HEK293 (cell line): ENCODE data around the gene CWF19L2.
"Not testable (repeated sequence)": the region's sequence is repeated elsewhere in the genome, so short reads cannot be mapped to it uniquely, and the experiment has no call there.

Source experiments
- CTCF ChIA-PET: fragments of 350-600 bp; formaldehyde crosslinking; extraction: SDS; loops from one replicate; lab custom pipeline; 2021; ENCODE audit warnings: antibody characterized with exemption; lab: Yijun Ruan, JAX
- POLR2A ChIA-PET: fragments of 300-600 bp; formaldehyde crosslinking; extraction: SDS; loops from one replicate; lab custom pipeline; 2020; ENCODE audit warnings: antibody characterized with exemption, inconsistent platforms; lab: Yijun Ruan, JAX
- H3K27ac ChIP-seq: fragments of 200-500 bp; sonication (Bioruptor generic); 2 replicates; pipeline ENCODE4 v1.5.1; 2014; ENCODE audit warnings: low read depth, low read length, control low read depth, inconsistent platforms; ENCODE audit errors: extremely low read depth
- H3K36me3 ChIP-seq, 2 experiments: fragments of 200-500 bp in 1 of 2; sonication (Bioruptor generic) in 1 of 2; 1 replicate in 1 of 2; 2 replicates in 1 of 2; pipeline ENCODE4 v1.5.1; 2014 to 2017; ENCODE audit warnings: inconsistent platforms in 2 of 2, low read length in 2 of 2; ENCODE audit not compliant: control insufficient read depth in 2 of 2, insufficient read depth in 1 of 2
- H3K4me1 ChIP-seq: fragments of 200-500 bp; sonication (Bioruptor generic); 2 replicates; pipeline ENCODE4 v1.5.1; 2014; ENCODE audit warnings: mild to moderate bottlenecking, low read length, inconsistent platforms; ENCODE audit not compliant: control insufficient read depth, insufficient read depth
- H3K4me3 ChIP-seq: 2 replicates; pipeline ENCODE4 v1.5.1; 2011; ENCODE audit warnings: low read depth, mild to moderate bottlenecking, control low read depth, low read length, moderate library complexity
- H3K9me3 ChIP-seq: fragments of 200-500 bp; sonication (Bioruptor generic); 2 replicates; pipeline ENCODE4 v1.5.1; 2014; ENCODE audit warnings: low read depth, low read length, inconsistent platforms; ENCODE audit not compliant: control insufficient read depth, insufficient read depth
- FEZF1 ChIP-seq: fragments of 450-650 bp; formaldehyde crosslinking; IDR thresholded peaks from 2 replicates; pipeline ENCODE4 v1.5.1; 2016; ENCODE audit warnings: missing biosample characterization, missing genetic modification characterization
- MEIS1 ChIP-seq: sonication (generic); formaldehyde crosslinking; IDR thresholded peaks from 2 replicates; pipeline ENCODE4 v1.8.1; 2022; ENCODE audit warnings: missing genetic modification reagents, mild to moderate bottlenecking, borderline replicate concordance
- OSR2 ChIP-seq: fragments of 450-650 bp; formaldehyde crosslinking; IDR thresholded peaks from 2 replicates; pipeline ENCODE4 v1.5.1; 2016; ENCODE audit warnings: missing biosample characterization, missing genetic modification characterization
- TCF7L2 ChIP-seq: IDR thresholded peaks from 2 replicates; pipeline ENCODE4 v1.6.1; 2011; ENCODE audit warnings: low read depth, mild to moderate bottlenecking, inconsistent platforms, low read length, moderate library complexity, borderline replicate concordance
- ZFP37 ChIP-seq: fragments of 450-650 bp; formaldehyde crosslinking; IDR thresholded peaks from 2 replicates; pipeline ENCODE4 v1.5.1; 2016; ENCODE audit warnings: missing biosample characterization, missing genetic modification characterization
- ZNF148 ChIP-seq: fragments of 450-650 bp; formaldehyde crosslinking; IDR thresholded peaks from 2 replicates; pipeline ENCODE4 v1.5.0; 2017; ENCODE audit warnings: missing biosample characterization, missing genetic modification characterization, borderline replicate concordance
- ZNF174 ChIP-seq: fragments of 450-650 bp; formaldehyde crosslinking; IDR thresholded peaks from 2 replicates; pipeline ENCODE4 v1.5.0; 2017; ENCODE audit warnings: missing biosample characterization, mild to moderate bottlenecking, missing genetic modification characterization
- ZNF266 ChIP-seq: fragments of 450-650 bp; formaldehyde crosslinking; IDR thresholded peaks from 2 replicates; pipeline ENCODE4 v1.5.1; 2016; ENCODE audit warnings: missing biosample characterization, missing genetic modification characterization, low read depth
- ZNF354C ChIP-seq: fragments of 450-650 bp; formaldehyde crosslinking; IDR thresholded peaks from 2 replicates; pipeline ENCODE4 v1.5.1; 2016; ENCODE audit warnings: missing biosample characterization, missing genetic modification characterization, low read depth, borderline replicate concordance
- ZNF518A ChIP-seq: fragments of 450-650 bp; formaldehyde crosslinking; conservative IDR thresholded peaks from 2 replicates; pipeline ENCODE4 v1.5.1; 2016; ENCODE audit warnings: low read depth, missing biosample characterization, missing genetic modification characterization
- ZNF549 ChIP-seq: fragments of 450-650 bp; IDR thresholded peaks from 2 replicates; pipeline ENCODE4 v1.5.1; 2018; ENCODE audit warnings: missing biosample characterization, missing genetic modification characterization, mild to moderate bottlenecking, inconsistent platforms, moderate library complexity
- ZNF571 ChIP-seq: fragments of 450-650 bp; formaldehyde crosslinking; IDR thresholded peaks from 2 replicates; pipeline ENCODE4 v1.5.0; 2017; ENCODE audit warnings: missing biosample characterization, missing genetic modification characterization
- ZNF701 ChIP-seq: fragments of 450-650 bp; formaldehyde crosslinking; IDR thresholded peaks from 2 replicates; pipeline ENCODE4 v1.5.1; 2016; ENCODE audit warnings: missing biosample characterization, missing genetic modification characterization
- ZNF843 ChIP-seq: fragments of 450-650 bp; formaldehyde crosslinking; IDR thresholded peaks from 2 replicates; pipeline ENCODE4 v1.5.1; 2016; ENCODE audit warnings: missing biosample characterization, missing genetic modification characterization
- ZSCAN16 ChIP-seq: fragments of 450-650 bp; formaldehyde crosslinking; IDR thresholded peaks from 2 replicates; pipeline ENCODE4 v1.5.1; 2016; ENCODE audit warnings: missing biosample characterization, missing genetic modification characterization

Gene CWF19L2

GRCh38 chr11:107468596-107468995, 11.0 kb upstream of the CWF19L2 start:
- H3K4me1 ChIP-seq, result no peaks in the 10 kb centered on the region
- ChIA-PET POLR2A (no interaction called here), CTCF (no interaction called here)
- no peak overlapping the region for H3K4me3 ChIP-seq
- no peak overlapping the region for H3K27ac ChIP-seq
- H3K36me3 ChIP-seq, result no peaks in the 10 kb centered on the region
- H3K9me3 ChIP-seq, result no peaks in the 10 kb centered on the region
- no peak for TF ChIP-seq TCF7L2
- no peak for TF ChIP-seq ZNF266
- TF ChIP-seq ZNF354C (tag by site-specific recombination), result no peak
- no peak for TF ChIP-seq ZNF549 (tag by site-specific recombination)

- ChIA-PET POLR2A (no interaction called here), CTCF (no interaction called here)
- no peak overlapping the region for H3K27ac ChIP-seq
- TF ChIP-seq MEIS1 (no peak), FEZF1 (tag by site-specific recombination) (peak; percentile 21; the same call in 1 of the 2 replicates), OSR2 (peak; percentile 15; the same call in 1 of the 2 replicates), ZNF843 (tag by site-specific recombination) (peak; percentile 73)
- no peaks in the 10 kb centered on the region for H3K4me1 ChIP-seq
- no peaks in the 10 kb centered on the region for H3K36me3 ChIP-seq
- H3K4me3 ChIP-seq, result no peak overlapping the region
- H3K9me3 ChIP-seq, result no peaks in the 10 kb centered on the region
These were observed 10.1 kb upstream of the CWF19L2 start for GRCh38 chr11:107467696-107468095.

- H3K36me3 ChIP-seq, H3K9me3 ChIP-seq, CTCF ChIA-PET, H3K4me1 ChIP-seq, H3K4me3 ChIP-seq, POLR2A ChIA-PET, H3K27ac ChIP-seq: not testable (repeated sequence)
These were observed 8.7 kb upstream of the CWF19L2 start for GRCh38 chr11:107466275-107466866.

GRCh38 chr11:107457205-107457557, 444 bp downstream of the CWF19L2 start:
- Histone ChIP-seq H3K9me3 (no peaks in the 10 kb centered on the region), H3K4me3 (peak overlapping the region; percentile 92), H3K4me1 (no peaks in the 10 kb centered on the region), H3K36me3 (peaks cover 7 to 28% of the 10 kb centered on the region in 2 experiments; a peak in 2 of 3 replicates), H3K27ac (peak overlapping the region; percentile 24; the same call in 1 of the 2 replicates)
- ChIA-PET CTCF (interaction anchor here (0.5 kb wide), 1 partner anchor 1210 kb away, joined by 3 read pairs; no protein-coding TSS in a partner anchor), POLR2A (interaction anchor here (1.0 kb wide), 1 partner anchor 9 kb away, joined by 3 read pairs; no protein-coding TSS in a partner anchor)
- TF ChIP-seq ZNF148 (tag by site-specific recombination) (no peak), ZSCAN16 (tag by site-specific recombination) (no peak)

GRCh38 chr11:107453594-107454286, 3.9 kb downstream of the CWF19L2 start:
- ChIA-PET CTCF (interaction anchor here (0.6 kb wide), 1 partner anchor 199 kb away, joined by 3 read pairs; no protein-coding TSS in a partner anchor), POLR2A (no interaction called here)
- Histone ChIP-seq H3K4me1 (no peaks in the 10 kb centered on the region), H3K9me3 (no peaks in the 10 kb centered on the region), H3K27ac (no peak overlapping the region), H3K36me3 (peaks cover 7 to 32% of the 10 kb centered on the region in 2 experiments; a peak in 2 of 3 replicates)
- TF ChIP-seq ZNF174 (tag by site-specific recombination) (no peak), ZNF571 (tag by site-specific recombination) (no peak), ZNF701 (tag by site-specific recombination) (no peak), ZFP37 (tag by site-specific recombination) (no peak), ZNF518A (tag by site-specific recombination) (no peak)
- TF ChIP-seq, all 188 proteins: peak for 0
- no peak overlapping the region for H3K4me3 ChIP-seq
